HepG2 (cell line): ENCODE results near the gene TAF11. TPM values are rescaled to one million over a fixed set of nuclear protein-coding genes. Genes with fewer than 3 reads are reported as not detected.

Experiments
- BATF2 ChIP-seq: sonication (generic); formaldehyde crosslinking; IDR thresholded peaks from 2 replicates; pipeline ENCODE4 v1.8.0; 2022; ENCODE audit warnings: mild to moderate bottlenecking, missing genetic modification reagents, moderate library complexity
- HES4 ChIP-seq: sonication (generic); formaldehyde crosslinking; IDR thresholded peaks from 2 replicates; pipeline ENCODE4 v1.9.0; 2021; ENCODE audit warnings: mild to moderate bottlenecking, missing genetic modification reagents, borderline replicate concordance
- HOXA5 ChIP-seq: sonication (generic); formaldehyde crosslinking; IDR thresholded peaks from 2 replicates; pipeline ENCODE4 v1.4.0; 2020; ENCODE audit warnings: missing genetic modification reagents
- IKZF1 ChIP-seq: fragments of 450-650 bp; IDR thresholded peaks from 2 replicates; pipeline ENCODE4 v1.7.1; 2016
- LCORL ChIP-seq, 2 experiments: fragments of 450-650 bp in 1 of 2; sonication (generic) in 1 of 2; formaldehyde crosslinking in 1 of 2; IDR thresholded peaks; 2 replicates each; pipeline versions ENCODE4 v1.5.0 to v1.6.1; 2017 to 2020; ENCODE audit warnings: antibody characterized with exemption in 1 of 2, missing genetic modification reagents in 1 of 2
- MAX ChIP-seq: IDR thresholded peaks from 2 replicates; pipeline ENCODE4 v1.6.1; 2012; ENCODE audit warnings: inconsistent platforms
- NONO ChIP-seq, 2 experiments: fragments of 450-650 bp in 1 of 2; sonication (generic) in 1 of 2; formaldehyde crosslinking in 1 of 2; IDR thresholded peaks in 1 of 2; conservative IDR thresholded peaks in 1 of 2; 2 replicates each; pipeline versions ENCODE4 v1.6.1 to v1.8.0; 2017 to 2022; ENCODE audit warnings: mild to moderate bottlenecking in 1 of 2, missing genetic modification reagents in 1 of 2, moderate library complexity in 1 of 2
- NR2F1 ChIP-seq, 2 experiments: fragments of 450-650 bp in 1 of 2; formaldehyde crosslinking in 1 of 2; IDR thresholded peaks; 2 replicates each; pipeline versions ENCODE4 v1.5.0 to v1.6.1; 2016 to 2020; ENCODE audit warnings: mild to moderate bottlenecking in 1 of 2, missing compliant biosample characterization in 1 of 2, missing genetic modification reagents in 1 of 2, moderate library complexity in 1 of 2
- RBAK ChIP-seq: sonication (generic); formaldehyde crosslinking; IDR thresholded peaks from 2 replicates; pipeline ENCODE4 v1.5.1; 2020; ENCODE audit warnings: mild to moderate bottlenecking, missing genetic modification reagents
- TBX3 ChIP-seq: fragments of 450-650 bp; IDR thresholded peaks from 2 replicates; pipeline ENCODE4 v1.6.1; 2017; ENCODE audit warnings: antibody characterized with exemption, mild to moderate bottlenecking, inconsistent platforms, borderline replicate concordance
- ZNF256 ChIP-seq: sonication (generic); formaldehyde crosslinking; conservative IDR thresholded peaks from 2 replicates; pipeline ENCODE4 v1.4.0; 2020; ENCODE audit warnings: missing genetic modification reagents
- polyA plus RNA-seq, 8 experiments: library from polyadenylated mRNA; depleted of rRNA in 3 of 8; stranded (reverse) in 7 of 8; unstranded in 1 of 8; fragments of >200 nt; fragmentation: Illumina TruSeq in 4 of 8; extraction: Trizol in 4 of 8; gene quantifications; 2 replicates each; pipeline versions ENCODE4 v1.2.1 to v1.2.3, GENCODE V29; 2011 to 2016; ENCODE audit warnings: low read depth in 4 of 8, missing spikeins in 1 of 8, mixed read lengths in 1 of 8; ENCODE audit not compliant: insufficient read depth in 1 of 8
- total RNA-seq, 5 experiments: library from RNA; depleted of rRNA; stranded (reverse); fragments of >200 nt; fragmentation: Illumina TruSeq; extraction: Trizol; gene quantifications; 2 replicates each; pipeline ENCODE4 v1.2.3, GENCODE V29; 2016; ENCODE audit warnings: low read depth in 1 of 5
- TF ChIP-seq, protein P1 (sequence below), 2 experiments: fragments of 450-650 bp in 1 of 2; sonication (generic) in 1 of 2; formaldehyde crosslinking in 1 of 2; IDR thresholded peaks; 2 replicates each; pipeline versions ENCODE4 v1.6.1 to v1.8.0; 2016 to 2022; ENCODE audit warnings: antibody characterized with exemption in 1 of 2, mild to moderate bottlenecking in 1 of 2, missing genetic modification reagents in 1 of 2
- TF ChIP-seq, protein P2 (sequence below): fragments of 450-650 bp; IDR thresholded peaks from 2 replicates; pipeline ENCODE4 v1.6.1; 2017; ENCODE audit warnings: mild to moderate bottlenecking

The TAF11 gene
- total and polyA plus RNA-seq, 2 of the 13 experiments (the other 11 are each of a cell fraction or from before 2014, with no cell fraction given), result 35.4 to 73.6 TPM

GRCh38 chr6:34887753-34888513, at the start of gene TAF11 (continued):
- TF ChIP-seq, protein P1, sequence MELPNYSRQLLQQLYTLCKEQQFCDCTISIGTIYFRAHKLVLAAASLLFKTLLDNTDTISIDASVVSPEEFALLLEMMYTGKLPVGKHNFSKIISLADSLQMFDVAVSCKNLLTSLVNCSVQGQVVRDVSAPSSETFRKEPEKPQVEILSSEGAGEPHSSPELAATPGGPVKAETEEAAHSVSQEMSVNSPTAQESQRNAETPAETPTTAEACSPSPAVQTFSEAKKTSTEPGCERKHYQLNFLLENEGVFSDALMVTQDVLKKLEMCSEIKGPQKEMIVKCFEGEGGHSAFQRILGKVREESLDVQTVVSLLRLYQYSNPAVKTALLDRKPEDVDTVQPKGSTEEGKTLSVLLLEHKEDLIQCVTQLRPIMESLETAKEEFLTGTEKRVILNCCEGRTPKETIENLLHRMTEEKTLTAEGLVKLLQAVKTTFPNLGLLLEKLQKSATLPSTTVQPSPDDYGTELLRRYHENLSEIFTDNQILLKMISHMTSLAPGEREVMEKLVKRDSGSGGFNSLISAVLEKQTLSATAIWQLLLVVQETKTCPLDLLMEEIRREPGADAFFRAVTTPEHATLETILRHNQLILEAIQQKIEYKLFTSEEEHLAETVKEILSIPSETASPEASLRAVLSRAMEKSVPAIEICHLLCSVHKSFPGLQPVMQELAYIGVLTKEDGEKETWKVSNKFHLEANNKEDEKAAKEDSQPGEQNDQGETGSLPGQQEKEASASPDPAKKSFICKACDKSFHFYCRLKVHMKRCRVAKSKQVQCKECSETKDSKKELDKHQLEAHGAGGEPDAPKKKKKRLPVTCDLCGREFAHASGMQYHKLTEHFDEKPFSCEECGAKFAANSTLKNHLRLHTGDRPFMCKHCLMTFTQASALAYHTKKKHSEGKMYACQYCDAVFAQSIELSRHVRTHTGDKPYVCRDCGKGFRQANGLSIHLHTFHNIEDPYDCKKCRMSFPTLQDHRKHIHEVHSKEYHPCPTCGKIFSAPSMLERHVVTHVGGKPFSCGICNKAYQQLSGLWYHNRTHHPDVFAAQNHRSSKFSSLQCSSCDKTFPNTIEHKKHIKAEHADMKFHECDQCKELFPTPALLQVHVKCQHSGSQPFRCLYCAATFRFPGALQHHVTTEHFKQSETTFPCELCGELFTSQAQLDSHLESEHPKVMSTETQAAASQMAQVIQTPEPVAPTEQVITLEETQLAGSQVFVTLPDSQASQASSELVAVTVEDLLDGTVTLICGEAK (IDR thresholded peaks at IDR 0.05), result no peak
- TF ChIP-seq, protein P1 (CRISPR knock-in tag; IDR thresholded peaks at IDR 0.05), result peak; percentile 83
- TF ChIP-seq HOXA5 (peak; percentile 88), TBX3 (no peak), MAX (peak; percentile 91), HES4 (0 out of 2 replicates have a peak, but pooled peaks have one; percentile 53), RBAK (0 out of 2 replicates have a peak, but pooled peaks have one; percentile 39), ZNF256 (CRISPR knock-in tag) (peak; percentile 54; the same call in 1 of the 2 replicates), NONO (IDR thresholded peaks at IDR 0.05) (no peak), NONO (CRISPR knock-in tag; conservative IDR thresholded peaks at IDR 0.05) (peak; percentile 89), LCORL (IDR thresholded peaks at IDR 0.05) (no peak), LCORL (CRISPR knock-in tag; IDR thresholded peaks at IDR 0.05) (no peak), IKZF1 (no peak), NR2F1 (CRISPR knock-in tag; IDR thresholded peaks at IDR 0.05) (no peak), BATF2 (CRISPR knock-in tag) (peak; percentile 86; the same call in 1 of the 2 replicates)
- TF ChIP-seq, protein P2, sequence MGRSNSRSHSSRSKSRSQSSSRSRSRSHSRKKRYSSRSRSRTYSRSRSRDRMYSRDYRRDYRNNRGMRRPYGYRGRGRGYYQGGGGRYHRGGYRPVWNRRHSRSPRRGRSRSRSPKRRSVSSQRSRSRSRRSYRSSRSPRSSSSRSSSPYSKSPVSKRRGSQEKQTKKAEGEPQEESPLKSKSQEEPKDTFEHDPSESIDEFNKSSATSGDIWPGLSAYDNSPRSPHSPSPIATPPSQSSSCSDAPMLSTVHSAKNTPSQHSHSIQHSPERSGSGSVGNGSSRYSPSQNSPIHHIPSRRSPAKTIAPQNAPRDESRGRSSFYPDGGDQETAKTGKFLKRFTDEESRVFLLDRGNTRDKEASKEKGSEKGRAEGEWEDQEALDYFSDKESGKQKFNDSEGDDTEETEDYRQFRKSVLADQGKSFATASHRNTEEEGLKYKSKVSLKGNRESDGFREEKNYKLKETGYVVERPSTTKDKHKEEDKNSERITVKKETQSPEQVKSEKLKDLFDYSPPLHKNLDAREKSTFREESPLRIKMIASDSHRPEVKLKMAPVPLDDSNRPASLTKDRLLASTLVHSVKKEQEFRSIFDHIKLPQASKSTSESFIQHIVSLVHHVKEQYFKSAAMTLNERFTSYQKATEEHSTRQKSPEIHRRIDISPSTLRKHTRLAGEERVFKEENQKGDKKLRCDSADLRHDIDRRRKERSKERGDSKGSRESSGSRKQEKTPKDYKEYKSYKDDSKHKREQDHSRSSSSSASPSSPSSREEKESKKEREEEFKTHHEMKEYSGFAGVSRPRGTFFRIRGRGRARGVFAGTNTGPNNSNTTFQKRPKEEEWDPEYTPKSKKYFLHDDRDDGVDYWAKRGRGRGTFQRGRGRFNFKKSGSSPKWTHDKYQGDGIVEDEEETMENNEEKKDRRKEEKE, result no peak
